Keratinocyte (primary cell): ENCODE data around the gene AIRE. TPM values are rescaled to one million over a fixed set of nuclear protein-coding genes. Genes with fewer than 3 reads are reported as not detected.
"Not testable (repeated sequence)": the region's sequence is repeated elsewhere in the genome, so short reads cannot be mapped to it uniquely, and the experiment has no call there.

ENCODE experiments used
- DNase-seq: peaks from one replicate; pipeline ENCODE4 v3.0.0-alpha.2; 2011; ENCODE audit warnings: low read depth, missing footprints, low spot score
- FAIRE-seq: peaks from 2 replicates; lab custom pipeline; 2011; peaks lifted over from hg19 to GRCh38; lab: Jason Lieb, UNC
- H2AFZ ChIP-seq: 2 replicates; pipeline ENCODE4 v1.6.0; 2012; ENCODE audit warnings: low read length, control low read depth, inconsistent platforms; ENCODE audit not compliant: control insufficient read depth
- H3K27ac ChIP-seq: 2 replicates; pipeline ENCODE4 v1.5.1; 2011; ENCODE audit warnings: low read length; ENCODE audit not compliant: control insufficient read depth, insufficient read depth
- H3K27me3 ChIP-seq: 3 replicates; pipeline ENCODE4 v1.6.0; 2011; ENCODE audit warnings: low read length; ENCODE audit not compliant: control insufficient read depth, insufficient read depth; ENCODE audit errors: extremely low read depth
- H3K36me3 ChIP-seq, 2 experiments: 2 replicates in 1 of 2; 3 replicates in 1 of 2; pipeline ENCODE4 v1.5.1; 2011; ENCODE audit warnings: low read length in 2 of 2, mild to moderate bottlenecking in 1 of 2; ENCODE audit not compliant: control insufficient read depth in 2 of 2, insufficient read depth in 2 of 2; ENCODE audit errors: extremely low read depth in 1 of 2
- H3K4me1 ChIP-seq: 3 replicates; pipeline ENCODE4 v1.5.1; 2011; ENCODE audit warnings: low read length; ENCODE audit not compliant: control insufficient read depth, insufficient read depth; ENCODE audit errors: extremely low read depth
- H3K4me2 ChIP-seq: 3 replicates; pipeline ENCODE4 v1.6.0; 2011; ENCODE audit warnings: low read depth, low read length; ENCODE audit not compliant: control insufficient read depth, insufficient read depth; ENCODE audit errors: extremely low read depth
- H3K4me3 ChIP-seq, 3 experiments: fragments of 200-600 bp in 1 of 3; sonication (generic) in 1 of 3; 2 replicates in 2 of 3; 3 replicates in 1 of 3; pipeline ENCODE4 v1.5.1; 2011 to 2016; ENCODE audit warnings: low read length in 3 of 3, mild to moderate bottlenecking in 3 of 3, control low read depth in 2 of 3, inconsistent platforms in 1 of 3, low read depth in 1 of 3, mixed read lengths in 1 of 3, mixed run types in 1 of 3, moderate library complexity in 1 of 3; ENCODE audit not compliant: control insufficient read depth in 2 of 3, insufficient read depth in 2 of 3; ENCODE audit errors: extremely low read depth in 1 of 3
- H3K79me2 ChIP-seq: 2 replicates; pipeline ENCODE4 v1.6.0; 2012; ENCODE audit warnings: low read length; ENCODE audit not compliant: control insufficient read depth, insufficient read depth
- H3K9ac ChIP-seq: 3 replicates; pipeline ENCODE4 v1.6.0; 2011; ENCODE audit warnings: low read length; ENCODE audit not compliant: control insufficient read depth, insufficient read depth; ENCODE audit errors: extremely low read depth
- H3K9me1 ChIP-seq: 3 replicates; pipeline ENCODE4 v1.6.0; 2011; ENCODE audit warnings: low read length; ENCODE audit not compliant: control insufficient read depth, insufficient read depth; ENCODE audit errors: extremely low read depth
- H3K9me3 ChIP-seq: 2 replicates; pipeline ENCODE4 v1.5.1; 2012; ENCODE audit warnings: low read depth, low read length; ENCODE audit not compliant: control insufficient read depth
- H4K20me1 ChIP-seq: 3 replicates; pipeline ENCODE4 v1.6.0; 2011; ENCODE audit warnings: low read length; ENCODE audit not compliant: control insufficient read depth, insufficient read depth; ENCODE audit errors: extremely low read depth
- dilution Hi-C: fragments of 300-500 bp; cut with MboI; formaldehyde crosslinking; loops from one replicate; pipeline ENCODE4 v1.7.0; 2020; ENCODE audit warnings: low sequenced_read_pairs; ENCODE audit not compliant: extremely low pct_ligation_motif_present
- polyA plus RNA-seq, 5 experiments: library from polyadenylated mRNA; depleted of rRNA in 3 of 5; stranded (reverse) in 3 of 5; stranded (forward) in 1 of 5; unstranded in 1 of 5; fragments of >200 nt; gene quantifications; 1 replicate in 1 of 5; 2 replicates in 3 of 5; 3 replicates in 1 of 5; pipeline versions ENCODE4 v1.2.1 to v1.2.3, GENCODE V29; 2011 to 2012; ENCODE audit warnings: missing spikeins in 2 of 5, low read depth in 1 of 5, low replicate concordance in 1 of 5

AIRE gene
- polyA plus RNA-seq, 1 donor (not counting 4 experiments of a cell fraction or from before 2014, with no cell fraction given) = not detected

GRCh38 chr21:44243980-44244379, 41.7 kb upstream of the AIRE start:
- H3K9ac ChIP-seq, H4K20me1 ChIP-seq, H3K79me2 ChIP-seq, DNase-seq, H3K27me3 ChIP-seq, H3K4me3 ChIP-seq, dilution Hi-C loops, FAIRE-seq, H2AFZ ChIP-seq, H3K4me1 ChIP-seq, H3K9me3 ChIP-seq, H3K9me1 ChIP-seq, H3K36me3 ChIP-seq, H3K4me2 ChIP-seq, H3K27ac ChIP-seq: not testable (repeated sequence)

GRCh38 chr21:44247904-44248303, 37.8 kb upstream of the AIRE start:
- H3K4me3 ChIP-seq, H3K27ac ChIP-seq, H3K9me3 ChIP-seq, H3K4me2 ChIP-seq, DNase-seq, H3K9me1 ChIP-seq, H3K27me3 ChIP-seq, H3K9ac ChIP-seq, FAIRE-seq, H3K4me1 ChIP-seq, H3K79me2 ChIP-seq, H3K36me3 ChIP-seq, H4K20me1 ChIP-seq, H2AFZ ChIP-seq, dilution Hi-C loops: not testable (repeated sequence)

GRCh38 chr21:44249204-44250037, 36.3 kb upstream of the AIRE start:
- FAIRE-seq, H3K9me3 ChIP-seq, dilution Hi-C loops: not testable (repeated sequence)

More at GRCh38 chr21:44249204-44250037, 36.3 kb upstream of the AIRE start:
- not testable (repeated sequence) for H3K4me2 ChIP-seq, H3K27ac ChIP-seq, H3K36me3 ChIP-seq, H2AFZ ChIP-seq, H3K9me1 ChIP-seq, H3K4me1 ChIP-seq, DNase-seq, H3K79me2 ChIP-seq, H4K20me1 ChIP-seq, H3K9ac ChIP-seq, H3K27me3 ChIP-seq, H3K4me3 ChIP-seq
